GM23248 (cell line): ENCODE results near the gene HOXB5.

Experiments
- EZH2 ChIP-seq: fragments of 200-600 bp; sonication (generic); IDR thresholded peaks from 2 replicates; pipeline ENCODE4 v1.6.1; 2018; ENCODE audit warnings: antibody characterized with exemption, mild to moderate bottlenecking; ENCODE audit not compliant: insufficient read depth, poor library complexity, severe bottlenecking
- EZH2phosphoT487 ChIP-seq: fragments of 200-600 bp; sonication (generic); IDR thresholded peaks from 2 replicates; pipeline ENCODE4 v1.6.1; 2018; ENCODE audit warnings: antibody characterized with exemption, moderate library complexity, mild to moderate bottlenecking, low read depth; ENCODE audit not compliant: insufficient read depth

DNA sequence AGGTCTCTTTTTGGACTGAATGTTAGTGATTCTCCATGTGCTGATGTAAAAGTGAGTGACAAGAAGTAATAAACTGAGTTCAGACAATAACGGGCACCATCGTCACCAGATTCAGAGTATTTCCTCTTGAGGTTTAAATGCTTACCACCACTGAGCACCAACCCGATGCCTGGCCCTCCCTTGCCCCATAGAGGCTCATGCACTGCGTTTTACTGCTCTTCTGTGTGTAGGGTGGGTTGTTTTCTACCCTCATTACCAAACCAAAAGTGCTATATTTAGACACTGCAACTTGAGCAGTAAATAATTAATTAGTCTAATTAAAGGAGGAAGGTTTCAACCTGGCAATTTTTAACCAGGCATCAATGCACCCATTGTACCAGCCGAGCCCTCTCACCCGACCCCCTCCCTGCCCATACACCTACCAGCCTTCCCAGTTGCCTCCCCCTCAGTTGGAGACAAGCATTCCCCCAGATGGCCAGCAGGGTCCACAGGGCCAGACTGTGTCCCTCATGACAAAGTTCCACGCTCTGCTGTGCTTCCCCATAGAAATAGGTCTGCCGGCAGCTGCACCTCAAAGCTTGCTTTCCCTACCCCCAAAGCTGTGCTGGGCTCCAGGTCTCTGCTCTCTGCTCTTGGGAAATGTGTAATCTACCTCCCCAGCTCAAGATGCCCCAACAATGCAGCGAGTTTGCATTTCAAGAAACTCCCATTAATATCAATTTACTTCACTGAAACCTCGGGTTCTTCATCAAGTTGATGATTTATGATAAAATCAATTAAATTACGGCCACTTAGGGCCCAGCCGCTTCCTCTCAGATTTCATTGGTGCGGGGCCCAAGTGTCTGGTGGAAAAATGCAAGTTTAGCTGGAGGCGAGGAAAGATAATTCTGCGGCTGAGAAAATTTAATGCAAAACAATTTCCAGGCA is 31.4 kb downstream of the HOXB5 start:
- TF ChIP-seq EZH2 (no peak), EZH2phosphoT487 (no peak)
